Breast epithelium (tissue), 4 donors: ENCODE data around the gene CCDC146. TPM values are rescaled to one million over a fixed set of nuclear protein-coding genes. Genes with fewer than 3 reads are reported as not detected.
"Not testable (repeated sequence)": the region's sequence is repeated elsewhere in the genome, so short reads cannot be mapped to it uniquely, and the experiment has no call there.

ENCODE experiments used
- DNase-seq, 2 donors: peaks; one replicate each; pipeline ENCODE4 v3.0.0-alpha.2; 2019; ENCODE audit warnings: low spot score in 2 of 2
- H3K27ac ChIP-seq, 2 donors: fragments of 200-600 bp; sonication (generic) in 1 of 2; one replicate each; pipeline ENCODE4 v1.5.1; 2016 to 2019; ENCODE audit warnings: mild to moderate bottlenecking in 1 of 2
- H3K27me3 ChIP-seq, 2 donors: fragments of 200-600 bp; sonication (generic) in 1 of 2; one replicate each; pipeline versions ENCODE4 v1.5.1 to v1.6.0; 2017 to 2019; ENCODE audit warnings: control low read depth in 1 of 2, mild to moderate bottlenecking in 1 of 2
- H3K36me3 ChIP-seq: fragments of 200-600 bp; one replicate; pipeline ENCODE4 v1.5.1; 2019
- H3K4me1 ChIP-seq, 2 donors: fragments of 200-600 bp; sonication (generic); one replicate each; pipeline ENCODE4 v1.5.1; 2016 to 2019; ENCODE audit warnings: control low read depth in 1 of 2
- H3K4me3 ChIP-seq, 3 donors: fragments of 200-600 bp; sonication (generic); 1 replicate in 2 of 3; 2 replicates in 1 of 3; pipeline ENCODE4 v1.5.1; 2016 to 2019; ENCODE audit warnings: mild to moderate bottlenecking in 3 of 3, moderate library complexity in 2 of 3
- H3K9me3 ChIP-seq, 2 donors: fragments of 200-600 bp; sonication (generic) in 1 of 2; one replicate each; pipeline ENCODE4 v1.5.1; 2016 to 2019; ENCODE audit warnings: control low read depth in 1 of 2
- POLR2A ChIP-seq: fragments of 450-650 bp; IDR thresholded peaks from one replicate; pipeline ENCODE4 v1.6.1; 2016; ENCODE audit warnings: antibody characterized with exemption, mild to moderate bottlenecking, moderate library complexity
- POLR2AphosphoS5 ChIP-seq, 3 donors: sonication (generic); formaldehyde crosslinking; IDR thresholded peaks; one replicate each; pipeline ENCODE4 v1.6.1; 2017; ENCODE audit warnings: antibody characterized with exemption in 3 of 3
- intact Hi-C: fragments of 100-400 bp; cut with DNase I; formaldehyde crosslinking; loops from one replicate; pipeline ENCODE4 v1.15.1; 2023; ENCODE audit warnings: low total_unique reads
- total RNA-seq, 3 donors: library from RNA; depleted of rRNA; stranded (reverse); fragments of >200 nt; gene quantifications; one replicate each; pipeline ENCODE4 v1.1.0, GENCODE V29; 2016
- TF ChIP-seq, protein P1 (sequence below), 3 donors: fragments of 450-650 bp; IDR thresholded peaks; one replicate each; pipeline ENCODE4 v1.5.1; 2016 to 2017; ENCODE audit warnings: antibody characterized with exemption in 3 of 3, mild to moderate bottlenecking in 3 of 3, moderate library complexity in 3 of 3

The CCDC146 gene
- total RNA-seq, 3 donors from 2014 or later = 11.5 to 17.7 (median 15.5) TPM

DNA sequence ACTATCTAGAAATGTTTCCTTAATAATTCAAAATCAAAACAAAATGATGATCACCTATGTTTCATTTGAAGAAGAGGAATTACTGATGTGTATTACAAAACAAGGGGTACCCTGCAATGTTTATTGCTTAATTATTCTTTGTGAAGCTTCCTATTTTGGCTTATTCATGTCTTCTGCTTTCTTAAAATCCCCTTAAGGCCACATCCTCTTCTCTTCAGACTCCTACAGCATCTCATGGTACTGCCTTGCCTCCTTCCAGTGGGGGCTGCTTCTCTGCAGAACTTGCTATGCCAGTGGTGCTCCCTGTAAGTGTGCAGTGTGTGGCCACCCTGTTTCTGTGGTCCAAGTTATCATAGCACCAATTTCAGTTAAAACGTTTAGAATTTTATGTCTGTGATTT, 35.0 kb downstream of the CCDC146 start:
- TF ChIP-seq POLR2A (no peak), POLR2AphosphoS5 (IDR thresholded peaks at IDR 0.05) (no peak)
- TF ChIP-seq, protein P1, sequence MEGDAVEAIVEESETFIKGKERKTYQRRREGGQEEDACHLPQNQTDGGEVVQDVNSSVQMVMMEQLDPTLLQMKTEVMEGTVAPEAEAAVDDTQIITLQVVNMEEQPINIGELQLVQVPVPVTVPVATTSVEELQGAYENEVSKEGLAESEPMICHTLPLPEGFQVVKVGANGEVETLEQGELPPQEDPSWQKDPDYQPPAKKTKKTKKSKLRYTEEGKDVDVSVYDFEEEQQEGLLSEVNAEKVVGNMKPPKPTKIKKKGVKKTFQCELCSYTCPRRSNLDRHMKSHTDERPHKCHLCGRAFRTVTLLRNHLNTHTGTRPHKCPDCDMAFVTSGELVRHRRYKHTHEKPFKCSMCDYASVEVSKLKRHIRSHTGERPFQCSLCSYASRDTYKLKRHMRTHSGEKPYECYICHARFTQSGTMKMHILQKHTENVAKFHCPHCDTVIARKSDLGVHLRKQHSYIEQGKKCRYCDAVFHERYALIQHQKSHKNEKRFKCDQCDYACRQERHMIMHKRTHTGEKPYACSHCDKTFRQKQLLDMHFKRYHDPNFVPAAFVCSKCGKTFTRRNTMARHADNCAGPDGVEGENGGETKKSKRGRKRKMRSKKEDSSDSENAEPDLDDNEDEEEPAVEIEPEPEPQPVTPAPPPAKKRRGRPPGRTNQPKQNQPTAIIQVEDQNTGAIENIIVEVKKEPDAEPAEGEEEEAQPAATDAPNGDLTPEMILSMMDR (IDR thresholded peaks at IDR 0.05) = no peak
- no peak for DNase-seq
- Histone ChIP-seq H3K4me3 (no peak overlapping the region), H3K27ac (peak overlapping the region in 1 of 2 donors; percentile 9), H3K4me1 (no peaks in the 10 kb centered on the region), H3K36me3 (no peaks in the 10 kb centered on the region), H3K27me3 (no peaks in the 10 kb centered on the region), H3K9me3 (no peaks in the 10 kb centered on the region)
- intact Hi-C loops = no loop called here

DNA sequence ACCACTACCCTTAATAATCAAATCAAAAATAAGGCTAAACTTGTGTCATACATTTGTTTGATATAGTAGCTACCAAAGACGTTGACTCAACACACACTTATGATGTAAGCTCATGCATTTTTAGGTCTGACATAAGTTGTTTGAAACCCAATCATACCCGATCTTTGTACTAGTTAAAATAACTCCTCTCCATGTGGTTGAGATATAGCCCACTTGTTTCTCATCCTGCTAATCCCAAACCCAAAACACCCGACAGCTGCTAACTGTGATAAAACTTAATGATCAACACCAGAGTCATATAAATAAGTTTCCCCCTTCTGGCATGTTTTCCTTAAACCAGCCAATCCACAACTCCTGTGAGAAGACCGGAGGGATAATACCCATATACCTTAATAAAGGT, 48.7 kb downstream of the CCDC146 start:
- H3K27ac ChIP-seq, H3K9me3 ChIP-seq, H3K4me1 ChIP-seq, DNase-seq, intact Hi-C loops, H3K4me3 ChIP-seq, H3K27me3 ChIP-seq, H3K36me3 ChIP-seq: not testable (repeated sequence)

DNA sequence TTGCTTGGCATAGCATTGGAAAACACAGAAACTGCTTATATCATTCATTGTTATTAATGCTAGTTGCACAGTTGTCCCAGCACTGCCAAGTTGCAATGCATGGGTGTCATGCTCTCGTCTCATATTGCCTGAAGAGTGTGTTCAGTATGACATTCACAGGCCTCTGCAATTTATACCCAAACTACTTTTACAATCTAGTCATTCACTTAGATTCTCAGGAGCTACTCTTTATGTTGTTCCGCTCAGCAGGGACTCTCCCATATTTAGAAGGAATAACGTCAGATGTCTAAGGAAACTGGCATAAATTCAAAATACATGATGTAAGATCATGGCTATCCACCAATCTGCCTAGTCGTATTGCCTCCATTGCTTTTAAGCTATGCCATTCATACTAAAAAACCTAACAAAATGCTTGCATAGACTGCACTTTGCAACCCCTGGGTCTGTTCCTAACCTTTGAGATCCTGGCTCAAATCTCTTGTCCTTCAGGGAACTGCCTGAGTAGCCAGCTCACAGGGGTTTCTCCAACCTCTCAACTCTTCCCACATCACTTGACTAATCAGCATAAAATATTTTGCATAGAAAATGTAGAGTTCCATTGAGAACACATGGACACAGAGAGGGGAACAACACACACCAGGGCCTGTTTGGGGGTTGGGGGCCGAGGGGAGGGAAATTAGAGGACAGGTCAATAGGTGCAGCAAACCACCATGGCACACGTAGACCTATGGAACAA, 50.2 kb downstream of the CCDC146 start:
- intact Hi-C loops, H3K9me3 ChIP-seq: not testable (repeated sequence)

DNA sequence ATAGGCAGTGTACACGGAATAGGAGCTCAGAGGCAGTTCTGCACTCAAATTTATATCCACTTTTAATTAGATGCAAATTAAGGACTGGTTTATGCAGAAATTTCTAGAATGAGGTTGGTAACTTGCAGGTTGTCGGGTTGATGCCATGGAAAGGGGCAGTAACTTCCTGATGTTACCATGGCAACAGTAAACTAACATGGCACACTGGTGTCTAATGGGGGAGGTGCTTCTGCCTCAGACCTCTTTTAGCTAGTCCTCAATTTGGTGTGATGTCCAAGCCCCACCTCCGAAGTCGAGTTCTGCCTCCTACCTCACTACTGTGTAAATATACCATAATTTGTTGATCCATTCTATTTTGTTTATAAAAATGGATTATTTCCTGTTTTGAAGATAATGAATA, 52.0 kb downstream of the CCDC146 start:
- intact Hi-C loops, H3K9me3 ChIP-seq, H3K4me1 ChIP-seq, H3K4me3 ChIP-seq, DNase-seq, H3K27ac ChIP-seq, H3K36me3 ChIP-seq, H3K27me3 ChIP-seq: not testable (repeated sequence)

More for the DNA sequence above, 50.2 kb downstream of the CCDC146 start:
- H3K36me3 ChIP-seq, H3K27me3 ChIP-seq, H3K4me3 ChIP-seq, DNase-seq, H3K27ac ChIP-seq, H3K4me1 ChIP-seq: not testable (repeated sequence)

DNA sequence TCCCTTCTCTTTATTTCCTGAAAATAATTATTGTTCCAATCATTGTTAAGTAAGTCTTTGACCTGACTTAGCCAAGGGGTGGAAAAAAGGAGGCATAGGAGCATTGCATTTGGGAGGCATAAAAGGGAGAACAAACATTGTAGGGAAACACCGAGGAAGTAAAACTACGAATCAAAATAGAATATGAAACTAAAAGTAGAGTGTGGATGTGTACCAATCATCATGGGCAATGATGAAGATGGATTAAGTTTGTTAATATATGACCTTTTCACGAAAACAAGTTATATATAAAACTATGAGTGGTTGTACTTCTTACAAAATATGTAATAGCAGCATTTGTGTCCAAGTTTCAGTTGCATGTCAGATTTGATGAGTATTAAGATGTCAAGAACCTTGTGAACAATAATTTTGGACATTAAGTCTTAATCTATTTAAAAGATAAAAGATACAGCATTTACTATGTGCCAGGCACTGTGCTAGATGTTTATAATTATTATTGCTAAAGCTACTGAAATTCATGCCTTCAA, 52.9 kb downstream of the CCDC146 start:
- H3K27ac ChIP-seq, H3K4me1 ChIP-seq, H3K9me3 ChIP-seq, DNase-seq, H3K27me3 ChIP-seq, H3K4me3 ChIP-seq, H3K36me3 ChIP-seq, intact Hi-C loops: not testable (repeated sequence)

DNA sequence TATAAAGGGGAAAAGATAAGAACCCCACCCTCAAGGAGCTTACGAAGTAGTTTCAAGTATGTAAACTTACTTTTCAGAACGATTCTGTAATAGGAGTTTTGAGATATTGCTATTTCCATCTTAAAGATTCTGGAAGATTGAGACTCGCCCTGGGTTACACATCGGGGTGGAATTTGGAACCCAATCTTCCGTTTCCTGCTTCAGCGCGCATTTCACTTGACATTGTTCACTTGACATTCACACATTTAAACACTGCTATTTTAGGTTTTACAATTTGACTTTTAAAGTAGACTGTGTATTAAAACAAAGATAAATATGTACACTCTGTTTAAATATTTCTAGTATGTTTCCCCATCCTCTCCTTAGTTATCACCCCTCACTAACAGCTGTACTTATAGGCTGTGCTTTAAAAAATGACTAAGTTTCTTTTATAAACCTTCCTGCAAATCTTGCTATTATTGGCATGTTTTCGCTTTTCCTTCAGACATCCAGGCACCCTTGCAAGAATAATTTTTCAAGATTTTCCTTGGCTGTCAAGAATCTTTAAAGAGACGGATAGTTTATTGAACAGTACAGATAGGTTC, 55.0 kb downstream of the CCDC146 start:
- H3K4me3 ChIP-seq, DNase-seq, H3K4me1 ChIP-seq, intact Hi-C loops, H3K36me3 ChIP-seq, H3K27ac ChIP-seq, H3K27me3 ChIP-seq, H3K9me3 ChIP-seq: not testable (repeated sequence)

DNA sequence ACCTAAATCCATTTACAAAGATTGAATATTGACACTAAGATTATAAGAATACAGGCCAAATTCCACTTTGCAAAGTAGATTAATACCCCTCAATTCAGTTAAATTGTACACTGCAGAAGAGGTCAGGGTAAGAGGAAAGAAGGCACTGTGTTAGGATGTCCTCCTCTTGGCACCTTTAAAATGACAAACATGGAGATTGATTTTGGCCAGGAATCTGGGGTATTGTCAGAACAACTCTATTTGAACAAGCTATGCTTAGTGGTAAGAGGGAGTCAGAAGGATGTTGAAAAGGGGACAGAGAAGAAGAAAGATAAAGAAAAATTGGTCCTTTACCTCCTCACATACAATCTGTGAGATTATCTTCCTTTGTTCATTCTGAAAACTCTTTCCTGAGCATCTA, 55.6 kb downstream of the CCDC146 start:
- H3K9me3 ChIP-seq, intact Hi-C loops, H3K27me3 ChIP-seq, H3K36me3 ChIP-seq, H3K4me1 ChIP-seq, H3K27ac ChIP-seq, H3K4me3 ChIP-seq, DNase-seq: not testable (repeated sequence)

DNA sequence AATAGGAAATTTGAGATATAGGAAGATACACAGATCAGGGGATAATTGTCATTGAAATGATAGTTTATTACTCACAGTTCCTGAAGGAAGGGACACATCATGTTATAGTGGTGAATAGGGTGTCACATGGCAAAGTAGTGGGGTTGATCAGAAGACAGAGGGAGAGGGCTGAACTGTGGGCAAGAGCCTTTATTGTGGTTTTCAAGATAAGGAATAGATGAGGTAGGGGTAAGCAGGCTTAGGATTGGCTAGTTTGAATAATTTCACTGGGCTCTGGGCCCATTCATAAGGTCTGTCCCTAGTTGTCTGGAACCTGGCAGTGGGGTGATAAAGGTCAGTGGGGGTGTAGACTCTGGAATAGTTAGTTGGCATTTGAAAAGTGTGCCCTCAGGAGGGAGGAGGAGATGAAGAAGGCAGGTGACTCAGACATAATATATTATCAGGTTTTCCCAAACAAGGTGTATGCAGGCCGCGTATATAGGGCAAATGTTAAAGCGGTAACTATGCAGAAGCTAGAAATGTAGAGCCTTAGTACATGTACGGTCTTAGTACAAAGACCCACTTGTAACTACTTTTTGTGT, 58.7 kb downstream of the CCDC146 start:
- TF ChIP-seq POLR2AphosphoS5 (IDR thresholded peaks at IDR 0.05) (no peak), POLR2A (no peak)
- TF ChIP-seq, protein P1 (IDR thresholded peaks at IDR 0.05) = no peak
- no peaks in the 10 kb centered on the region for H3K9me3 ChIP-seq
- H3K4me3 ChIP-seq = no peak overlapping the region
- no peak for DNase-seq
- no peaks in the 10 kb centered on the region for H3K4me1 ChIP-seq
- intact Hi-C loops = no loop called here
- no peaks in the 10 kb centered on the region for H3K36me3 ChIP-seq
- H3K27ac ChIP-seq = no peak overlapping the region
- no peaks in the 10 kb centered on the region for H3K27me3 ChIP-seq
